Measurements from ENCODE around the gene DPP6.

DNA sequence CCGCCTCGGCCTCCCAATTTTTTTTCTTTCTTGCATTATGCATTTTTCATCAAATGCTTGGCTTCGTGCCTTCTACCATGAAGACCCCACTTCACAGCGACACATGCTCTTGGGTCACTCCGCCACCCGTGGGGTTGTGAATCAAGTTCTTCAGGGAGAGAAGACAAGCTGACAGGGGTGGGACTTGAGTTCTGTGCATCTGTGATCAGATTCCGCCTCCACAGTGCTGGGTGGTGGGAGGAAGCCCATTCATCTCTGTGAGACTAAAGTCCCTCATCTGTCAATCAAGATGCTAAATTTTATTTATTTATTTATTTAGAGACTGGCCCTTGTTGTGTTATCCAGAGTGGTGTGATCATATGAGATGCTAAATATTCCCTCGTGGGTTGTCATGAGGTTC, 333.0 kb downstream of the DPP6 start:
- TF ChIP-seq, protein P1, sequence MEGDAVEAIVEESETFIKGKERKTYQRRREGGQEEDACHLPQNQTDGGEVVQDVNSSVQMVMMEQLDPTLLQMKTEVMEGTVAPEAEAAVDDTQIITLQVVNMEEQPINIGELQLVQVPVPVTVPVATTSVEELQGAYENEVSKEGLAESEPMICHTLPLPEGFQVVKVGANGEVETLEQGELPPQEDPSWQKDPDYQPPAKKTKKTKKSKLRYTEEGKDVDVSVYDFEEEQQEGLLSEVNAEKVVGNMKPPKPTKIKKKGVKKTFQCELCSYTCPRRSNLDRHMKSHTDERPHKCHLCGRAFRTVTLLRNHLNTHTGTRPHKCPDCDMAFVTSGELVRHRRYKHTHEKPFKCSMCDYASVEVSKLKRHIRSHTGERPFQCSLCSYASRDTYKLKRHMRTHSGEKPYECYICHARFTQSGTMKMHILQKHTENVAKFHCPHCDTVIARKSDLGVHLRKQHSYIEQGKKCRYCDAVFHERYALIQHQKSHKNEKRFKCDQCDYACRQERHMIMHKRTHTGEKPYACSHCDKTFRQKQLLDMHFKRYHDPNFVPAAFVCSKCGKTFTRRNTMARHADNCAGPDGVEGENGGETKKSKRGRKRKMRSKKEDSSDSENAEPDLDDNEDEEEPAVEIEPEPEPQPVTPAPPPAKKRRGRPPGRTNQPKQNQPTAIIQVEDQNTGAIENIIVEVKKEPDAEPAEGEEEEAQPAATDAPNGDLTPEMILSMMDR (IDR thresholded peaks at IDR 0.05) = no peak
- TF ChIP-seq, protein P2, sequence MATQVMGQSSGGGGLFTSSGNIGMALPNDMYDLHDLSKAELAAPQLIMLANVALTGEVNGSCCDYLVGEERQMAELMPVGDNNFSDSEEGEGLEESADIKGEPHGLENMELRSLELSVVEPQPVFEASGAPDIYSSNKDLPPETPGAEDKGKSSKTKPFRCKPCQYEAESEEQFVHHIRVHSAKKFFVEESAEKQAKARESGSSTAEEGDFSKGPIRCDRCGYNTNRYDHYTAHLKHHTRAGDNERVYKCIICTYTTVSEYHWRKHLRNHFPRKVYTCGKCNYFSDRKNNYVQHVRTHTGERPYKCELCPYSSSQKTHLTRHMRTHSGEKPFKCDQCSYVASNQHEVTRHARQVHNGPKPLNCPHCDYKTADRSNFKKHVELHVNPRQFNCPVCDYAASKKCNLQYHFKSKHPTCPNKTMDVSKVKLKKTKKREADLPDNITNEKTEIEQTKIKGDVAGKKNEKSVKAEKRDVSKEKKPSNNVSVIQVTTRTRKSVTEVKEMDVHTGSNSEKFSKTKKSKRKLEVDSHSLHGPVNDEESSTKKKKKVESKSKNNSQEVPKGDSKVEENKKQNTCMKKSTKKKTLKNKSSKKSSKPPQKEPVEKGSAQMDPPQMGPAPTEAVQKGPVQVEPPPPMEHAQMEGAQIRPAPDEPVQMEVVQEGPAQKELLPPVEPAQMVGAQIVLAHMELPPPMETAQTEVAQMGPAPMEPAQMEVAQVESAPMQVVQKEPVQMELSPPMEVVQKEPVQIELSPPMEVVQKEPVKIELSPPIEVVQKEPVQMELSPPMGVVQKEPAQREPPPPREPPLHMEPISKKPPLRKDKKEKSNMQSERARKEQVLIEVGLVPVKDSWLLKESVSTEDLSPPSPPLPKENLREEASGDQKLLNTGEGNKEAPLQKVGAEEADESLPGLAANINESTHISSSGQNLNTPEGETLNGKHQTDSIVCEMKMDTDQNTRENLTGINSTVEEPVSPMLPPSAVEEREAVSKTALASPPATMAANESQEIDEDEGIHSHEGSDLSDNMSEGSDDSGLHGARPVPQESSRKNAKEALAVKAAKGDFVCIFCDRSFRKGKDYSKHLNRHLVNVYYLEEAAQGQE (IDR thresholded peaks at IDR 0.05; ENCODE audit: insufficient read depth in 1 of 2, low read depth in 2 of 2, low read length in 1 of 2) = no peak
- TF ChIP-seq POLR2AphosphoS5 (IDR thresholded peaks at IDR 0.05; ENCODE audit: low read depth, low read length) (no peak), SIN3A (IDR thresholded peaks at IDR 0.05; ENCODE audit: borderline replicate concordance, insufficient read depth, low read depth, low read length) (no peak)

Measured in Panc1 (cell line).